ENCODE data around the gene PCA3.

The PCA3 gene

DNA sequence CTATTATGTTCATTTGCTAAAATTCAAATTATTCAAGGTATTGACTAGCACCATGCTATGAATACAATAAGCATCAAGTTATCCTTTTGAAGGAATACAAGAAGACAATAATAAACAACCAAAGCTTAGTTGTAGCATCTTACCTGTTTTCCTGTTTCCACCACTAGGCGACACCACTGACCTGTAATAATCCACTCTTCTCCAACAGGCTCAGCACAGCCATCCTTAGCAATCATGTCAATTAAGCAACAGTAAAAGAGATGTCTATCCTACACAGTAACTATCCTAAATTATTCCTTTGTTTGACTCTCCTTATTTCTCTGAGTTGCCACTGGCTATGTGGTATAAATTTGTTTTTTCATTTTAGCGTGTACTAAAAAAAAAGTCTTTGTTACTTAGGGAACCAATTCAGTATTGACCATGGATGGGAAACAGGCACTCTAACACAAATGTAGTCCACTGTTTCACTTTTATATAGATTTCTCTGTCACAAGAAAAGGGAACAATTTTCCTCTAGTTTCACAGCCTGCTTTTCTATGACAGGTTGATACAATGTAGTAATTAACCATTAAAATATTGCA, 46.2 kb downstream of the PCA3 start:
- Histone ChIP-seq H3K27ac (ENCODE audit: low read depth, low read length) (no peak overlapping the region), H3K9ac (ENCODE audit: low read depth in 1 of 2, low read length in 2 of 2) (no peak overlapping the region)

DNA sequence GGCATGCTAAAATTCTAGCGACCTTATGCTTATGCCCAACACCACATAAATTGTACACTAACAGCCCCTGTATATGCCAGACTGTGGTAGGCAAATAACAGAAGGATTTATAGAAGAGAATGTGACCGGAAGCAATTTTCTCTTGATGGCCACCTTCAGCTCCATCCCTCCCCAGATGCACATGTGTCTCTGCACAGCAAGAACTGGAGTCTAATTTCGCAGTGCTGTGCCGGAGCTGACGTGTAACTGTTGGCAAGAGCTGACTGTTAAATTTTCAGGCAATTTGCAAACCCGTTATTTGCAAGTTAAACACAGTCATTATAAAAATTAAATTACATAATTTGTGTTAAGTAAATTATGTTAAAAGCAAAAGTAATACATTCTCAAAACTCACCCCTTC, 48.4 kb downstream of the PCA3 start:
- no peak overlapping the region for H3K9ac ChIP-seq (ENCODE audit: low read depth in 1 of 2, low read length in 2 of 2)
- no peaks in the 10 kb centered on the region for H3K36me3 ChIP-seq (ENCODE audit: control insufficient read depth in 1 of 2, insufficient read depth in 2 of 2, low read length in 2 of 2)
- H3K4me3 ChIP-seq (ENCODE audit: low read depth in 1 of 2, low read length in 2 of 2), result no peak overlapping the region
- no peak overlapping the region for H3K27ac ChIP-seq (ENCODE audit: low read depth, low read length)
- H3K9me3 ChIP-seq (ENCODE audit: control insufficient read depth in 1 of 2, low read length in 2 of 2), result no peaks in the 10 kb centered on the region
- peaks cover 0 to 4% of the 10 kb centered on the region in 2 donors for H3K4me1 ChIP-seq (ENCODE audit: control insufficient read depth in 1 of 2, insufficient read depth in 2 of 2, low read length in 2 of 2)
- H3K27me3 ChIP-seq (ENCODE audit: control insufficient read depth in 1 of 2, insufficient read depth in 2 of 2, low read length in 2 of 2), result peaks cover 0 to 3% of the 10 kb centered on the region in 2 donors

More for the DNA sequence above, 46.2 kb downstream of the PCA3 start:
- no peak overlapping the region for H3K4me3 ChIP-seq (ENCODE audit: low read depth in 1 of 2, low read length in 2 of 2)
- no peaks in the 10 kb centered on the region for H3K9me3 ChIP-seq (ENCODE audit: control insufficient read depth in 1 of 2, low read length in 2 of 2)
- no peaks in the 10 kb centered on the region for H3K36me3 ChIP-seq (ENCODE audit: control insufficient read depth in 1 of 2, insufficient read depth in 2 of 2, low read length in 2 of 2)
- H3K27me3 ChIP-seq (ENCODE audit: control insufficient read depth in 1 of 2, insufficient read depth in 2 of 2, low read length in 2 of 2), result peaks cover 0 to 3% of the 10 kb centered on the region in 2 donors
- H3K4me1 ChIP-seq (ENCODE audit: control insufficient read depth in 1 of 2, insufficient read depth in 2 of 2, low read length in 2 of 2), result no peaks in the 10 kb centered on the region

DNA sequence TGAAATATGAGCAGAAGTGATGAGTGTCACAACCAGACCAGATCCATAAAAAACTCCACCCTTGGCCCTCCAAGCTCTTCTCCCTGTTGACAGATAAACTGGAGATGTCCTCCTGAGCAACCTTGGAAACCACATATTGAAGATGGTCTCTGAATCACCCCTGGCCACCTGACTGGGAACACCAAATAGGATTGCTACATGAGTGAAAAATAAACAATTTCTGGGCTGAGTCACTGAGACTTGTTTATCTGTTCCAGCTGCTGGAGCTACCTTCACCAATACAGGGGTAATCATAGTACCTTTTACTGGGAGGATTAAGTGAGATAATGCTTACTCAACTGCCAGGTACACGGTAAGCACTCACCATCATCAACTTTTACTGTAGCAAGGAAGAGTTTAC, 53.3 kb downstream of the PCA3 start:
- Histone ChIP-seq H3K36me3 (ENCODE audit: control insufficient read depth in 1 of 2, insufficient read depth in 2 of 2, low read length in 2 of 2) (no peaks in the 10 kb centered on the region), H3K27ac (ENCODE audit: low read depth, low read length) (no peak overlapping the region), H3K27me3 (ENCODE audit: control insufficient read depth in 1 of 2, insufficient read depth in 2 of 2, low read length in 2 of 2) (no peaks in the 10 kb centered on the region), H3K4me1 (ENCODE audit: control insufficient read depth in 1 of 2, insufficient read depth in 2 of 2, low read length in 2 of 2) (peaks cover 0 to 10% of the 10 kb centered on the region in 2 donors), H3K9me3 (ENCODE audit: control insufficient read depth in 1 of 2, low read length in 2 of 2) (no peaks in the 10 kb centered on the region), H3K4me3 (ENCODE audit: low read depth in 1 of 2, low read length in 2 of 2) (no peak overlapping the region), H3K9ac (ENCODE audit: low read depth in 1 of 2, low read length in 2 of 2) (no peak overlapping the region)

DNA sequence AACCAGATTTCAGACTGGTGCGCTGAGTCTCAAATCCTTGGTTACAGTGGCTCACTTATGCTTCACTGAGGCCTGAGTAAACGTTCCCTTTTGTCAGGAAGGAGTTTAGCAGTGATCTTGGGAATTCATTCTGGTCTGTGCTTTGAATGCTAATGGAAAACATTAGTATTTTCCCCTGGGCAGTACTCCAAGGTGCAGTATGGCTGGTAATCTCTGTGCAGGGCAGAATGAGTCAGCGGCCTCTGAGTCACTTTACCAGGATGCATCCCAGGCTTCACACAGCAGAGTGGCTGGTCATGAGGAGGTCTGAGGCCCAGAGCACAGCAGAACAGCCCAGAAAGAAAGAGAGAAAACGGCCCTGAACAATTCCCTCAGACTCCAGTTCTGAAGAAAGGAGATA, 54.0 kb downstream of the PCA3 start:
- Histone ChIP-seq H3K27ac (ENCODE audit: low read depth, low read length) (no peak overlapping the region), H3K27me3 (ENCODE audit: control insufficient read depth in 1 of 2, insufficient read depth in 2 of 2, low read length in 2 of 2) (no peaks in the 10 kb centered on the region), H3K4me1 (ENCODE audit: control insufficient read depth in 1 of 2, insufficient read depth in 2 of 2, low read length in 2 of 2) (peaks cover 0 to 10% of the 10 kb centered on the region in 2 donors), H3K9ac (ENCODE audit: low read depth in 1 of 2, low read length in 2 of 2) (no peak overlapping the region), H3K4me3 (ENCODE audit: low read depth in 1 of 2, low read length in 2 of 2) (no peak overlapping the region), H3K9me3 (ENCODE audit: control insufficient read depth in 1 of 2, low read length in 2 of 2) (no peaks in the 10 kb centered on the region), H3K36me3 (ENCODE audit: control insufficient read depth in 1 of 2, insufficient read depth in 2 of 2, low read length in 2 of 2) (no peaks in the 10 kb centered on the region)

DNA sequence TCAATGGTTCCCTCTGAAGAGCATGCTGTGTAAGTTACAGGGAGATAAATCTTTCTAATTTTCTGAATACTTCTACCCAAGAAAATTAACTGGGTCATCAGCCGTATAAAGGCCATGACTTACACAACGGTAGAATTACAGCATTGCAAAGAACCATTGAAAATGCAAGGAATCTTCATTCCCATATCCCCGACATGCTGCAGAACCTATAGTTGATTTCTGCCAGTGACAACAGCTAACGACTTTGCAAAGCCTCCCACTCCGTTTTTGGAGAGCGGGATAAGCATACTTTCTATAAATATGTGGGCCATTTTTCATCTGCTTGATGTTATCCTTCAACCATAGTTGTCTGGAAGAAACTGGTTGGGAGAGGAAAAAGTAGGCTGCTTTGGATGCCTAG, 56.2 kb downstream of the PCA3 start:
- no peaks in the 10 kb centered on the region for H3K27me3 ChIP-seq (ENCODE audit: control insufficient read depth in 1 of 2, insufficient read depth in 2 of 2, low read length in 2 of 2)
- no peaks in the 10 kb centered on the region for H3K36me3 ChIP-seq (ENCODE audit: control insufficient read depth in 1 of 2, insufficient read depth in 2 of 2, low read length in 2 of 2)
- H3K4me1 ChIP-seq (ENCODE audit: control insufficient read depth in 1 of 2, insufficient read depth in 2 of 2, low read length in 2 of 2), result peaks cover 0 to 10% of the 10 kb centered on the region in 2 donors
- H3K27ac ChIP-seq (ENCODE audit: low read depth, low read length), result no peak overlapping the region
- no peaks in the 10 kb centered on the region for H3K9me3 ChIP-seq (ENCODE audit: control insufficient read depth in 1 of 2, low read length in 2 of 2)
- no peak overlapping the region for H3K9ac ChIP-seq (ENCODE audit: low read depth in 1 of 2, low read length in 2 of 2)
- H3K4me3 ChIP-seq (ENCODE audit: low read depth in 1 of 2, low read length in 2 of 2), result no peak overlapping the region

DNA sequence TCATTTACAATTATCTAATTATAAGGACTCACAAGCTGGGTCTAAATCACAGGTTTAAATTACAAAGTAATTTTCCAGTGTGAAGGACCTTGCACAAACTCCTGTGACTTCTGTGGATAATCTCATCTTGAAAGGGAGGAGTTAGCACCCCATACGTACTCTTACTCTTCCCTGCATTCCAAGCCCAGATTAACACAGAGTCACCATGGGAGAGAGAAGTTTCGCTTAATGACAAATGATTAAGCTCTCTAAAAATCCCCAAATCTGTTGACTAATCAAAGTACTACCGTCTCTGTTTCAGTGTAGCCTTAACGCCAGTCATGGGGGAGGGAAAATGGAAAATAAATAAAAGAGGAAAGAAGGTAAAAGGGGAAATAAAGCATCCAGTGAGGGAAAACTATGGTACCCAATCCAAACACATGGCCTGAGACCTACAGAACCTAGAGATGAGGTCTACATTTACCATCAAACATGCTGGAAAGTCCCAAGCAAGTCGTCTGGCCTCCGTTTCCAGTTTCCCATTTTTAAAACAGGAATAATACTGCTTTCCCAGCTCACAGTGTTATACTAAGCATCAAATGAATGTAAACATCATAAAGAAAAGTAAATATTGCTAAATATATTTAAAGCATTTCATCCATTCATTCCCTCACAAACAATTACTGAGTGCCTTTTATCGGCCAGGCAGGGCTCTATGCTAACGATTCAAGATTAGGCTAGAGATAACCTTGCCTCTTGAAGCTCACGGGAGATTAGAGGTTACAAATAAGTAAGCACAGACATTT, 63.2 kb downstream of the PCA3 start:
- no peak overlapping the region for H3K9ac ChIP-seq (ENCODE audit: low read depth in 1 of 2, low read length in 2 of 2)
- H3K27ac ChIP-seq (ENCODE audit: low read depth, low read length), result no peak overlapping the region

DNA sequence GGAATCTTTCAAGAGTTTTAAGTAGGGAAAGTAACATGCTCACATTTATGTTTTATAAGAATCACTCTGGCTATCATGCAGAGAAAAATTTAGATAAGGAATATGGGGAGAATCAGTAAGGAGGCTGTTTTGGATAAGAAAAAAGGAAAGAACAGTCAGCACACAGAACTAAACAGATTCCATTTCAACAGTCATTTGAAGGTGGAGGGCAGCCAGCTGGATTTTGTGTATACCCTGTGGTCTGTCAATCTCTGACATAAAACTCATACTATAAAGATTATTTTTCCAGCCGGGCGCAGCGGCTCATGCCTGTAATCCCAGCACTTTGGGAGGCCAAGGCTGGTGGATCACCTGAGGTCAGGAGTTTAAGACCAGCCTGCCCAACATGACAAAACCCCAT, 64.2 kb downstream of the PCA3 start:
- H3K9me3 ChIP-seq (ENCODE audit: control insufficient read depth in 1 of 2, low read length in 2 of 2), result no peaks in the 10 kb centered on the region
- H3K9ac ChIP-seq (ENCODE audit: low read depth in 1 of 2, low read length in 2 of 2), result no peak overlapping the region
- H3K27ac ChIP-seq (ENCODE audit: low read depth, low read length), result no peak overlapping the region
- no peaks in the 10 kb centered on the region for H3K27me3 ChIP-seq (ENCODE audit: control insufficient read depth in 1 of 2, insufficient read depth in 2 of 2, low read length in 2 of 2)
- no peak overlapping the region for H3K4me3 ChIP-seq (ENCODE audit: low read depth in 1 of 2, low read length in 2 of 2)
- H3K4me1 ChIP-seq (ENCODE audit: control insufficient read depth in 1 of 2, insufficient read depth in 2 of 2, low read length in 2 of 2), result no peaks in the 10 kb centered on the region
- H3K36me3 ChIP-seq (ENCODE audit: control insufficient read depth in 1 of 2, insufficient read depth in 2 of 2, low read length in 2 of 2), result no peaks in the 10 kb centered on the region

More for the DNA sequence above, 63.2 kb downstream of the PCA3 start:
- Histone ChIP-seq H3K4me1 (ENCODE audit: control insufficient read depth in 1 of 2, insufficient read depth in 2 of 2, low read length in 2 of 2) (no peaks in the 10 kb centered on the region), H3K36me3 (ENCODE audit: control insufficient read depth in 1 of 2, insufficient read depth in 2 of 2, low read length in 2 of 2) (no peaks in the 10 kb centered on the region), H3K4me3 (ENCODE audit: low read depth in 1 of 2, low read length in 2 of 2) (no peak overlapping the region), H3K9me3 (ENCODE audit: control insufficient read depth in 1 of 2, low read length in 2 of 2) (no peaks in the 10 kb centered on the region), H3K27me3 (ENCODE audit: control insufficient read depth in 1 of 2, insufficient read depth in 2 of 2, low read length in 2 of 2) (no peaks in the 10 kb centered on the region)

DNA sequence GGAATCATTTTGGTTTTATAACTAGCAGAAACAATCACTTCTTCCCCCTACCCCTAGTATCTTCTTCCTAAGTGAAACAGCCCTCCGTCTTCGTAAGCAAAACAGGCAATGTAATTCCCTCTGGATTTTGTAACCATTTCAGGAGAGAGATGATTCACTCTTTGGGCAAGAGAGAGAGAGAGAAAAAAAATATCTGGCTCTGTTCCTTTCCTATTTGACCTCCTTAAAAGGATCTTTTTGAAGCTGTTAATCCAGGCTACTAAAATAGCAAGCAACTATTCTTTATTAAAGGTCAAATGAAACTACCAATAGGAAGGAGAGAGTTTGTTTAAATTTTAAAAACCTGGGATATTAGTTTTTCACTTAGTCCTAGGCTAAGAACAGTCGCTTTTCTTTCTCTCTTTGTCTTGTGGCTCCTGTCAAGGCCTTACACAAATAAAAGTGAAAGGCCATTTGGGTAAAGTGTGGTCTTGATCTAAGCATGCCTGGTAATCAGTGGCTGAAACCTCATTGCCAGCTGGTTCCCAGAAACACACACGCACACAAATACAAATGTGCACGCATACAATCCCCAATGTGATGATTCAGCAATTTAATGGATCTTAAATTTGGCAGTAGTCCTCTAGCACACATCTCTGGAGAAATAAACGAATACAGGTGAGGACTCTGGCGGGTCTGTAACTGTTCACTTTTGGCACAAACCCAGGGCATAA, 71.5 kb downstream of the PCA3 start:
- H3K4me3 ChIP-seq (ENCODE audit: low read depth in 1 of 2, low read length in 2 of 2), result no peak overlapping the region
- no peaks in the 10 kb centered on the region for H3K27me3 ChIP-seq (ENCODE audit: control insufficient read depth in 1 of 2, insufficient read depth in 2 of 2, low read length in 2 of 2)
- no peak overlapping the region for H3K27ac ChIP-seq (ENCODE audit: low read depth, low read length)
- H3K36me3 ChIP-seq (ENCODE audit: control insufficient read depth in 1 of 2, insufficient read depth in 2 of 2, low read length in 2 of 2), result no peaks in the 10 kb centered on the region
- H3K9me3 ChIP-seq (ENCODE audit: control insufficient read depth in 1 of 2, low read length in 2 of 2), result no peaks in the 10 kb centered on the region
- H3K4me1 ChIP-seq (ENCODE audit: control insufficient read depth in 1 of 2, insufficient read depth in 2 of 2, low read length in 2 of 2), result no peaks in the 10 kb centered on the region
- H3K9ac ChIP-seq (ENCODE audit: low read depth in 1 of 2, low read length in 2 of 2), result no peak overlapping the region
